Panc1 (cell line): ENCODE measurements around the gene CDCA7. TPM values are rescaled to one million over a fixed set of nuclear protein-coding genes. Genes with fewer than 3 reads are reported as not detected.

Source experiments
- ATAC-seq: fragments of 200-7000 bp; cut with Tn5 transposase; 2 replicates; pipeline ENCODE4 v1.9.1; 2020; ENCODE audit warnings: mild to moderate bottlenecking, moderate library complexity
- BruUV-seq: library from RNA; stranded (reverse); fragments of 400-500 nt; replicated peaks from 2 replicates; lab custom pipeline; 2021; lab: Mats Ljungman, UMichigan
- CTCF ChIA-PET: fragments of 300-600 bp; sonication (Branson Sonifier 250); formaldehyde crosslinking; loops from one replicate; lab custom pipeline; 2022; ENCODE audit warnings: antibody characterized with exemption; lab: Charles Lee
- POLR2A ChIA-PET: fragments of 300-600 bp; sonication (Branson Sonifier 250); formaldehyde crosslinking; loops from one replicate; lab custom pipeline; 2022; ENCODE audit warnings: antibody characterized with exemption; lab: Charles Lee
- DNase-seq: peaks from one replicate; pipeline ENCODE4 v3.0.0-alpha.2; 2010; ENCODE audit warnings: low read depth, low spot score
- H3K27ac ChIP-seq: 2 replicates; pipeline ENCODE4 v1.5.1; 2011; ENCODE audit warnings: mild to moderate bottlenecking, low read length, inconsistent platforms
- H3K27me3 ChIP-seq: fragments of 200-500 bp; sonication (Bioruptor generic); 2 replicates; pipeline ENCODE4 v1.6.0; 2014; ENCODE audit warnings: low read length, inconsistent platforms; ENCODE audit not compliant: control insufficient read depth, insufficient read depth
- H3K36me3 ChIP-seq: fragments of 200-500 bp; sonication (Bioruptor generic); 2 replicates; pipeline ENCODE4 v1.5.1; 2014; ENCODE audit warnings: inconsistent platforms, mild to moderate bottlenecking, low read length, moderate library complexity; ENCODE audit not compliant: control insufficient read depth, insufficient read depth
- H3K4me1 ChIP-seq: 2 replicates; pipeline ENCODE4 v1.5.1; 2011; ENCODE audit warnings: inconsistent platforms, mild to moderate bottlenecking, low read length, moderate library complexity; ENCODE audit not compliant: control insufficient read depth, insufficient read depth
- H3K4me3 ChIP-seq, 2 experiments: 2 replicates each; pipeline ENCODE4 v1.5.1; 2011 to 2012; ENCODE audit warnings: low read depth in 2 of 2, low read length in 2 of 2, mild to moderate bottlenecking in 2 of 2, inconsistent platforms in 1 of 2, moderate library complexity in 1 of 2
- H3K9me3 ChIP-seq: fragments of 200-500 bp; sonication (Bioruptor generic); 2 replicates; pipeline ENCODE4 v1.5.1; 2014; ENCODE audit warnings: low read depth, mild to moderate bottlenecking, inconsistent platforms, low read length, moderate library complexity; ENCODE audit not compliant: control insufficient read depth, insufficient read depth
- CTCF ChIP-seq: fragments of 450-650 bp; IDR thresholded peaks from 2 replicates; pipeline ENCODE4 v1.5.1; 2017; ENCODE audit warnings: mild to moderate bottlenecking
- POLR2AphosphoS5 ChIP-seq: IDR thresholded peaks from 2 replicates; pipeline ENCODE4 v1.6.1; 2012; ENCODE audit warnings: mild to moderate bottlenecking, low read depth, low read length, moderate library complexity
- REST ChIP-seq, 2 experiments: IDR thresholded peaks; 2 replicates each; pipeline ENCODE4 v1.6.1; 2011 to 2012; ENCODE audit warnings: low read depth in 2 of 2, control low read depth in 1 of 2, low read length in 1 of 2, mild to moderate bottlenecking in 1 of 2, moderate library complexity in 1 of 2; ENCODE audit not compliant: insufficient read depth in 1 of 2
- SIN3A ChIP-seq: IDR thresholded peaks from 2 replicates; pipeline ENCODE4 v1.6.1; 2012; ENCODE audit warnings: low read depth, mild to moderate bottlenecking, low read length, moderate library complexity, borderline replicate concordance; ENCODE audit not compliant: insufficient read depth
- TCF7L2 ChIP-seq: IDR thresholded peaks from 2 replicates; pipeline ENCODE4 v1.6.1; 2011; ENCODE audit warnings: mild to moderate bottlenecking, low read depth, low read length, inconsistent platforms
- in situ Hi-C: cut with HindIII; loops from 2 replicates; pipeline ENCODE4 v1.10.0; 2016; ENCODE audit warnings: low sequenced_read_pairs, low pct_unique_long_range_greater_than_20kb
- intact Hi-C: fragments of 100-400 bp; cut with micrococcal nuclease; formaldehyde crosslinking; loops from one replicate; pipeline ENCODE4 v1.10.0; 2022; ENCODE audit not compliant: unreplicated experiment
- total RNA-seq: library from RNA; stranded (reverse); gene quantifications from one replicate; pipeline ENCODE4 v1.2.1, GENCODE V29; 2021; ENCODE audit not compliant: unreplicated experiment

CDCA7 gene
- total RNA-seq, 1 experiment from 2014 or later, result 60.5 TPM

GRCh38 chr2:173386021-173386737, 31.5 kb downstream of the CDCA7 start:
- intact Hi-C loops, result no loop called here
- no peak for ATAC-seq
- POLR2A ChIA-PET, result no interaction called here

GRCh38 chr2:173386738-173387065, 32.0 kb downstream of the CDCA7 start:
- no peak overlapping the region for H3K27ac ChIP-seq
- H3K9me3 ChIP-seq, result no peaks in the 10 kb centered on the region
- H3K4me3 ChIP-seq, result no peak overlapping the region
- ATAC-seq, result no peak
- in situ Hi-C loops (no loop called here), intact Hi-C loops (no loop called here)
- no peak for DNase-seq
- no peaks in the 10 kb centered on the region for H3K36me3 ChIP-seq
- no peaks in the 10 kb centered on the region for H3K27me3 ChIP-seq
- no TSS peak for BruUV-seq
- CTCF ChIA-PET, result no interaction called here
- no peak for TF ChIP-seq TCF7L2
- TF ChIP-seq POLR2AphosphoS5, result no peak
- TF ChIP-seq SIN3A, result no peak
- TF ChIP-seq REST (IDR thresholded peaks at IDR 0.05; ENCODE audit: insufficient read depth in 1 of 2, low read depth in 2 of 2, low read length in 1 of 2), result no peak
- TF ChIP-seq CTCF, result no peak
- POLR2A ChIA-PET, result no interaction called here
- H3K4me1 ChIP-seq, result 0 out of 2 replicates have a peak, but pooled peaks cover 3% of the 10 kb centered on the region

More at GRCh38 chr2:173386021-173386737, 31.5 kb downstream of the CDCA7 start:
- Histone ChIP-seq H3K9me3 (no peaks in the 10 kb centered on the region), H3K4me3 (no peak overlapping the region), H3K27me3 (no peaks in the 10 kb centered on the region), H3K36me3 (no peaks in the 10 kb centered on the region), H3K4me1 (no peaks in the 10 kb centered on the region), H3K27ac (no peak overlapping the region)
- DNase-seq, result no peak
- TF ChIP-seq CTCF (no peak), SIN3A (no peak), POLR2AphosphoS5 (no peak), REST (IDR thresholded peaks at IDR 0.05; ENCODE audit: insufficient read depth in 1 of 2, low read depth in 2 of 2, low read length in 1 of 2) (no peak), TCF7L2 (no peak)
- BruUV-seq, result no TSS peak
- CTCF ChIA-PET, result no interaction called here
- in situ Hi-C loops, result no loop called here
